Ovary (tissue), 3 donors: Measurements from ENCODE around the gene CSNK1E.

Experiments
- CTCF ChIP-seq, 3 donors: fragments of 450-650 bp in 2 of 3; fragments of 200-600 bp in 1 of 3; IDR thresholded peaks; one replicate each; pipeline versions ENCODE4 v1.5.1 to v1.8.0; 2016 to 2022; ENCODE audit warnings: antibody characterized with exemption in 3 of 3, mild to moderate bottlenecking in 1 of 3
- EP300 ChIP-seq: sonication (generic); formaldehyde crosslinking; IDR thresholded peaks from one replicate; pipeline ENCODE4 v1.6.1; 2017; ENCODE audit warnings: antibody characterized with exemption
- POLR2A ChIP-seq: fragments of 450-650 bp; IDR thresholded peaks from one replicate; pipeline ENCODE4 v1.6.1; 2017; ENCODE audit warnings: antibody characterized with exemption, mild to moderate bottlenecking, moderate library complexity
- donor health status: DM: no; HTN: no; CAD: no.

GRCh38 chr22:38259370-38259769 lies 57.9 kb downstream of the CSNK1E start:
- no peak for TF ChIP-seq POLR2A
- no peak for TF ChIP-seq CTCF (IDR thresholded peaks at IDR 0.05)
- TF ChIP-seq EP300 = no peak
